NCI-H1694 treated with DMSO at 0.1 percent for 48 hours (cell line): ENCODE results near the gene CPED1.
A peak's percentile ranks its signal among the peaks of the same experiment; 100 is the strongest.
"Not testable (repeated sequence)": the region's sequence is repeated elsewhere in the genome, so short reads cannot be mapped to it uniquely, and the experiment has no call there.

Experiments used
- DNase-seq: peaks from one replicate; lab custom pipeline; 2025; lab: John Stamatoyannopoulos, UW

Gene CPED1

DNA sequence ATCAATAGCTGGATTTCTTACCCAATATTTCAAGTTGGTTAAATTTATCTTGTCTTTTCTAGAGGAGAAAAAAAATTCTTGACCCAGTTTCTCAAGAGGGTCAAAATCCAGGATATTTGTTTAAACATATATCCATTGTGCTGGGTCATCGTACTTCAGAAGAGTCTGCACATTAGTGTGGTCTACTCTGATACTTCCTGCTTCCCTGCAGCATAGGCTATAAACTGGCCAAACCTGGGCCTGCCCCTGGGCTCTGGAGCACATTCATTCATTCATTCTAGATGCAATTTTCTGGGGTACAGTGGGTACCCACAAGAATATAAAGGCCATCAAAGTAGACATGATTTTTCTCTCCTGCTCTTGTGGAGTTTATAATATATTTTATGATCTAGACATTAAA, 198.2 kb downstream of the CPED1 start:
- DNase-seq, result no peak

DNA sequence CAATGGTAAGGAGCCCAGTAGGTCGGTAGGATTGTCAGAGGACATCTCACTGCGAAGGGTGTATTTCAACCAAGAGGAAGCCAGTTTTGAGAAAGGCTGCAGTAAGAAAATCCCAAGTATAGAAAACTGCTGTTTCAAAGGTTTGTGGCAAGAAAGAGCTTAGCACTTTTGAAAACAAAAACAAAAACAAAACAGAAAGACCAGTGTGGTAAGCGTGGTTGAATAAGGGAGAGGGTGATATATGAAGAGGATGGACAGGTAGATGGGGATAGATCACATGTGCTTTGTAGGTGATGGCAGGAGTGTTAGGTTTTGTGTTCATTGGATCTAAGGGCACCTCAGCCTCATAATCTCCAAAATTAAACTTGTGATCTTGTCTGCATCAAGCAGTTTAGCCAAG, 198.7 kb downstream of the CPED1 start:
- DNase-seq, result no peak

GRCh38 chr7:121187676-121188075, 199.2 kb downstream of the CPED1 start:
- DNase-seq, result no peak

DNA sequence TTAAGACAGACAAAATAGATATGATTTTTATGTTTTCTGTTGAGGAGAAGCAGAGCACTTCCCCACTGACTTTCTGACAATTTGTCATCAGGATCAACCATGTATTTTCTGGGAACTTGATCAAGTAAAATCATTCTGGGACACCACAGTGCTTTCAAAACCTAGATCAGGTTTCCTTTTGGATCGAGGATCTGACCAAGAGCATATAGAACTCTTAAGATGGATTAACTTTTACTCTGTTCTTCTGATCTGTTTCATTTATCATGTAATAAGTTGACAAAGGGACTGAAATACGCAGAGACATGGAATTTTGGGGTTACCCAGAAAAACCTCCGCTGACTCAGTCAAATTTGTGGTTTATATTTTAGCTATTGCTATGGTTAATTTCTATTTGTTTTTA, 204.3 kb downstream of the CPED1 start:
- DNase-seq, result no peak

DNA sequence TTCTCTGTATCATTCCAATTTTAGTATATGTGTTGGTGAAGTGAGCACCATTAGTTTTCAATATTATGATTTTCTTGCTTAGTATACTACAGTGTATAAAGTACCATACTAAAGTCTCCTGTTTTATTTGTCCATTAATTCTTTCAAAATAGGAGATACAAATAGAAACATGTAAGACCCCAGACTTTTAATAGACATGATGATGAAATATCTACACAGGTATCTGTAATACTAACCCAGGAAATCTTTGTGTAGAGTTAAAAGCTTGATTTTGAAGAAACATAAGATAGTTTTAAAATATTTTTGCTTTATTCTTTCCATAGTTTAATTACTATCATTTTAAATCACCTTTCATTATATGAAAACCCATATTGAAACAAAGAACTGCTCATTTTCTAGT, 206.5 kb downstream of the CPED1 start:
- DNase-seq, result no peak

GRCh38 chr7:121195874-121196273, 207.4 kb downstream of the CPED1 start:
- no peak for DNase-seq

DNA sequence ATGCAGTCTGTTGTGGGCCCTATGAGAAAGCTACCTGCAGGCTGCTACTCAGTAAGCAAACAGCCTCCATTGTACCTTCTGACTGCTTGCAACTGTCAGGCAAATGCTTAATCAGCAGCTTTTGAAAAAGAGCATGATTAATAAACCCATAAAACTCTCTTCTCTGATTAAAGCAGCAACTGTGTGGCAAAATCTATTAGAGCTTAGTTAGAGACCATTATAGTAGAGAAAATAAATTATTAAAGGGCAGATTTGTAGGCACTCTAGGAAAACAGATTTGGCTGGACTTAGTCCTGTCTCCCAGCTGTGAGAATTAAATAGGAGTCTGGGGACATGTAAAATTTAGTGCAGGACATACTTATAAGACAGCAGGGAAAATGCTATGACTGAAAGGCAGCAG, 207.8 kb downstream of the CPED1 start:
- DNase-seq, result no peak

- no peak for DNase-seq
These were observed 208.9 kb downstream of the CPED1 start for GRCh38 chr7:121197455-121197854.

DNA sequence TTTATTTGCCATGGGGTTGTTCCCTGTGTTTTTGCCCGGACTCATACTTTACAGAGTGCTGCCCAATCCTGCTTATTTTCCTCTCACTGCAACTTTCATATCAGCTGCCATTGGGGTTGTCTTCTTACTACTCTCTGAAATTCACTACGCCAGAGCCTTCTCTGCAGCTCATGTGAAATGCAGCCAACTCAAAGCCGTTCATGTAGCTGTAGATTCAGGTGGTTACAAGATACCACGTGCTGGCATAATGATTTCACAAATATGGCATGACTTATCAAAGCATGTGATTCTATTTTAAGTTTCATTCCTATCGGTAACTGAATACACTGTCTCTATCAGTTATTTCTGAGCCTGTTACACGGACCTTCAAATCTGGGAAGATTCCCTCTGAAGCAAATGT, 210.0 kb downstream of the CPED1 start:
- no peak for DNase-seq

GRCh38 chr7:121202125-121202524, 213.6 kb downstream of the CPED1 start:
- DNase-seq, result no peak

DNA sequence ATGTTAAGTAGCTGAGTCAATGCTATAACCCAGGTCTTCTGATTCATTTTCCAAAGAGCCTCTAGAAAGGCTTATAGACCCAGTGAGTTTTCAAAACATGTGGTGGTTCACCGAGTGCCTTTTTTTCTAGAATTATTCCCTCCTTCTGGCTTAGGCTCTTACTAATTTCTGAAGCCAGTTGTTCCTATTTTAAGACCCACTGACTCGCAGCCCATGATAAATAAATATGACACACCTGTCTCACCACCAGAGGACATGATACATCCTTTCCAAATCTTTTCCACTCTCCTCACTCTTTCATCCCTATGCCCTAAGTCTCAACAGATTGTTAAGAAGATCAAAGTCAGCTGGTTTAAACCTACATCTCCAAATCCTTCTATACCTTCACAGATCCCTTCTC, 214.3 kb downstream of the CPED1 start:
- no peak for DNase-seq

- no peak for DNase-seq
These were observed 216.0 kb downstream of the CPED1 start for GRCh38 chr7:121204537-121204936.

GRCh38 chr7:121205777-121206176, 217.3 kb downstream of the CPED1 start:
- DNase-seq, result no peak

DNA sequence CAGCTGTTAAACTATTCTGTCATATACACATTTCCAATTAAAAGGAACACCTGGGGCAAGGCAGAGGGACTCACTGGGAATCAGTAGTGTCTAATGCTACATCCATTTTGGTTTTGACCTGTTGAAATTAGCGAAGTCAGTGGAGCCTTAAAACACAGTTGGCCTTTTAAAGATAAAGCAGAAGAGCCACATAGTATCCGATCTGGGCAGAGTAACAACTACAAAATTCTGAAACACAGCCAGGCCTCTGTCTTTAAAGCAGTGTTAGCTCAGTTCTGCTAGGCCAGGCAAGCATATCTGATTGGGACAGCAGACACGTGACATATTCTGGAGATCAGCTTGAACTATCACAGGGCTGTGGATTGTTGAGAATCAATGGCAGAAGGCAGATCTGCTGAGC, 222.7 kb downstream of the CPED1 start:
- DNase-seq, result no peak

DNA sequence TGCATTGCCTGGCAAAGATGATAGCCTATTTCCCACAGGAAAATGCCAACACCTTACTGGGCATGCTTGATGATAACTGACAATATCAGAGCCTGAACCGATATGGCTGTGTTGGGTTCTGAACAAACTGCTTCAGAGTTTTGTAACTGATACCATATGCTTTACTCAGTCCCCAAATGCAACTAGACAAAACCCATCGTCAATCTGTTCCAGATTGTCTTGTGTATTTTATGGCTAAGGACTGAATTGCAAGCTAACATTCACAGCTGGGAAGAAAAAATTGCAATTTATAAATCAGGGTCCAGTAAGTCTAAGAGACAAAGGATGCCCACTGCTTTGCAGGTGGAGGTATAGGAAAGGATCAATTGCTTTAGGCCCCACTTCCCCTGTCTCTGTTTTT, 223.5 kb downstream of the CPED1 start:
- DNase-seq, result peak; percentile 25

DNA sequence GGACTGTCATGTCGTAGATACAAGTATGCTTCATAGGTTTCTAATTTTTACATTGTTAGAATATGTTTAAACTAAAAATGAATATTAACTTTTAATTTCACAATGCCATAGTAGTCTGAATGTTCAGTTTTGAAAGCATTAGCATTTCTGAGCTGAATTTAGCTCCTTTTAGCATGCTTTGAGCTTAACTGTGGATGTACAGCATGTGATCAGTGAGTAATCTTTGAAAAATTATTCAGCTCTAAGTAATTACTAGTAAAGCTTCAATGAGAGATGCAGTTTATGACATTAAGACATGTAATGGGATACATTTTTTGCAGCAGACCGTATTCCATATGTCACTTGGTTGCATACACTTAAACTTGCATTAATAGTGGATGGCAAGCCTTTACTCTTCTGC, 226.1 kb downstream of the CPED1 start:
- DNase-seq, result no peak

DNA sequence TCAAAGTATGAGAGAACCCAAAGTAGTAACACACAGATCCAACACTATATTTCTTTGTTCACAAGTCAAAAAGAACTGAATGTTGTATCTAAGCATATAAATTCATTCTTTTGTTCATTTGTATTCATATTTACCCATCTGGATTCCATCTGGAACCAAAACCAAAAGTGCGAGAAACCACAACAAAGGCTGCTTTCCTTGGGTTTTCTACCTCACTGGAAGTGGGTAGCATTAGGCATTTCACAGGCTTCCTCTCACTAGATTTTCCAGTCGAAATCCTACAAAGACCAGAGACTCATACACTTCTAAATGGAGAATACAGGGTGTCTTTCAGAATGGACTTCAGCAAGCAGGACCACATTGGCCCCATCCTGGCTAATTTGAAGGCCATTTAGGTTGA, 230.5 kb downstream of the CPED1 start:
- DNase-seq, result no peak

- DNase-seq, result not testable (repeated sequence)
These were observed 232.6 kb downstream of the CPED1 start for GRCh38 chr7:121221108-121221507.

DNA sequence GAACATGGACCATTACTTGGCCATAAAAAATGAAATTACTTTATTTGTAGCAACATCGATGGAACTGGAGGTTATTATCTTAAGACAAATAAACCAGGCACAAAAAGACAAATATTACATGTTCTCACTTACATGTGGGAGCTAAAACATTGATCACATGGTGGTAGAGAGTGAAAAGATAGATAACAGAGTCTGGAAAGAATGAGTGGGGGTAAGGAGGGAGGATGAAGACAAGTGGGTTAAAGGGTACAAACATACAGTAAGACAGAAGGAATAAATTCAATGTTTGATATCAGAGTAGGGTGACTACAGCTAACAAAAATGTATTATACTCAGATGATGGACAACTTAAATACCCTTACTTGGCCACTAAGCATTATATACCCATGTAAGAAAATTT, 240.3 kb downstream of the CPED1 start:
- DNase-seq, result no peak

DNA sequence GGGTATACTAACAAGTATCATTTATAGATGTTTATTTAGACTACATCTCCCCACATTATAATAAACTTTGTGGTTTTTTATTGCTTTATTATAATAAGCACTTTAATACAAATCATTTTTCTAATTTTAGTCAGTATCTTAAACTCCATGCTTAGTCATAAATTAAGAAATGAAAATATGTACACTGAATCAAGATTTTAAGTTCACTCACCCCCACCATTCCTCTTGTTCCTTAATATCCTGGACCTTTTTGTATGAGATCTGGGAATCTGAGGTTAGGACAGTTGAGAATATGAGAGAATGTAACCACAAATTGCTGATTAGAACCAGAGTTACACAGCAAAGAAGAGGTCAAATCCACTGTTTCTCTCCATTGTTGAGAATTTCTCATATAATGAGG, 246.7 kb downstream of the CPED1 start:
- DNase-seq, result no peak

DNA sequence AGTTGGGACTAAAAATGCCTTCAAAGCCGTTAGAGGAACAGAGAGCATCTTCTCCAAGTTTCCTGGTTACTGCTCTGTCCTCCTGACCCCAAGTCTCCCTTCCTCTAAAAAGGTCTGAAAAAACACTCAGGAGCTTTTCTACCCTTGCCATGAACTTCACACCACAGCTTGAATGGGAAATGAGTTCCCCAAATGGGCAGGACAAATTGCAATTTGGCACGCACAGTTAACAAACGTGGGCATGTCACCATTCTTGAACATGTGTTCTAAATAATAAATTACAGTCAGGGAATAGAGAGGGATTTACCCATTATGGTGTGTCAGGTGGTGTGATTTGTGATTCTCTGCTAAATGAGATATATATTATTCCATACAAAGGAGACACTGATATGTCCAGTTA, 249.1 kb downstream of the CPED1 start:
- DNase-seq, result no peak

DNA sequence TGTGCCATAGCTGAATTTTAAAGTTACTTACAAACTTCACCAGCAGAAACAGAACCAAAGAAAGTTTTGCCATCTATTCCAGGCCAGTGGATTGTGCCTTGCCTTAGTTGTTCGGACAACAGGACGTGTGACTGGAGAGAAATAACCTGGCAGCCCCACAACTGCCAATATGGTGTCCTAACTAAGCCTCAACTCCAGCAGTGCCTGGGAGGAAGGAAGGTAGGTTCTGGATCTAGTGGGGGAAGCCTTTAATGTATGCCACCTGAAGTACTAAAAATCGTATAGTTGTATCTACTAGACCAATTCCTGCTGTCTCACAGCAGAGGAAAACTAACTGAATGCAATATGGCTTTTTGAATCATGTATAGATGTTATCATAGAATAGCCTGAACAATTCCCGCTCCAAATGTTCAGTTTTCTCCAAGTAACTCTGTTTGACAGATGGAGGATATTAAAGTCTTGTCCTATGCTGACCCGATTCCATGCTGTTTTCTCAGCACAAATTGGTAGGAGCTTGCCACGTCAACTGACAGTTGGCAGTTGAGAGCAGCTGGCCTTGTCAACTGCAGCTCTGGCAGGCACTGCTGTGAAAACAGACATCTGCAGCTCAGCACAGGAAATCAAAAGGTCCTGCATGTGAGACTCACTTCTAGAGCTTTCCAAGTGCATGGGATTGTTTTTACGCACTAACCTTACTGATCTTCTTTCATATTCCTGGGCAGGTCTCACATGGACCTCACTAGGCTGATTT, 255.8 kb downstream of the CPED1 start:
- peak; percentile 98 for DNase-seq

DNA sequence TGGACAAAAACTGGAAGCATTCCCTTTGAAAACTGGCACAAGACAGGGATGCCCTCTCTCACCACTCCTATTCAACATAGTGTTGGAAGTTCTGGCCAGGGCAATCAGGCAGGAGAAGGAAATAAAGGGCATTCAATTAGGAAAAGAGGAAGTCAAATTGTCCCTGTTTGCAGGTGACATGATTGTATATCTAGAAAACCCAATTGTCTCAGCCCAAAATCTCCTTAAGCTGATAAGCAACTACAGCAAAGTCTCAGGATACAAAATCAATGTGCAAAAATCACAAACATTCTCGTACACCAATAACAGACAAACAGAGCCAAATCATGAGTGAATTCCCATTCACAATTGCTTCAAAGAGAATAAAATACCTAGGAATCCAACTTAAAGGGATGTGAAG, 262.9 kb downstream of the CPED1 start:
- not testable (repeated sequence) for DNase-seq

- DNase-seq, result not testable (repeated sequence)
These were observed 264.2 kb downstream of the CPED1 start for GRCh38 chr7:121252523-121253235.
